Stimulated activated CD4-positive, alpha-beta T cell treated with anti-CD3 and anti-CD28 coated beads, Interleukin-12 subunit alpha, Interleukin-12 subunit beta, amount 100 ng/mL, for 24 hours (primary cell): ENCODE measurements around the gene LNX2.
"Not testable (repeated sequence)": the region's sequence is repeated elsewhere in the genome, so short reads cannot be mapped to it uniquely, and the experiment has no call there.

ENCODE experiments used
- DNase-seq, 2 experiments: peaks; one replicate each; pipeline ENCODE4 v3.0.0-alpha.2; 2020; ENCODE audit warnings: low read depth in 2 of 2

LNX2 gene

GRCh38 chr13:27637289-27637626, 16.9 kb upstream of the LNX2 start:
- DNase-seq: no peak

- DNase-seq: no peak
These were observed 16.4 kb upstream of the LNX2 start for GRCh38 chr13:27636589-27637288.

GRCh38 chr13:27635266-27635665, 14.9 kb upstream of the LNX2 start:
- DNase-seq: no peak

GRCh38 chr13:27634791-27635190, 14.5 kb upstream of the LNX2 start:
- no peak for DNase-seq

- no peak for DNase-seq
These were observed 13.9 kb upstream of the LNX2 start for GRCh38 chr13:27634231-27634630.

GRCh38 chr13:27632648-27633047, 12.3 kb upstream of the LNX2 start:
- no peak for DNase-seq

- no peak for DNase-seq
These were observed 11.9 kb upstream of the LNX2 start for GRCh38 chr13:27632214-27632613.

- DNase-seq: no peak
These were observed 11.3 kb upstream of the LNX2 start for GRCh38 chr13:27631665-27632064.

GRCh38 chr13:27631156-27631555, 10.8 kb upstream of the LNX2 start:
- DNase-seq: no peak

- DNase-seq: not testable (repeated sequence)
These were observed 8.4 kb upstream of the LNX2 start for GRCh38 chr13:27628766-27629165.

GRCh38 chr13:27628081-27628480, 7.8 kb upstream of the LNX2 start:
- no peak for DNase-seq

GRCh38 chr13:27627380-27627779, 7.1 kb upstream of the LNX2 start:
- DNase-seq: no peak

- DNase-seq: no peak
These were observed 5.5 kb upstream of the LNX2 start for GRCh38 chr13:27625839-27626238.

- DNase-seq: no peak
These were observed 3.7 kb upstream of the LNX2 start for GRCh38 chr13:27624071-27624470.

- DNase-seq: no peak
These were observed 2.6 kb upstream of the LNX2 start for GRCh38 chr13:27622881-27623280.

- DNase-seq: no peak
These were observed 1.9 kb upstream of the LNX2 start for GRCh38 chr13:27622102-27622820.

- peak; percentile 59 to 64 for DNase-seq
These were observed 1.2 kb upstream of the LNX2 start, which contains the start of gene POLR1D for GRCh38 chr13:27621366-27622101. Gene POLR1D, plus strand, starts transcription at chr13:27621892. Its CDS starts 92 bp downstream, at chr13:27621984.

- no peak for DNase-seq
These were observed 712 bp upstream of the LNX2 start for GRCh38 chr13:27621116-27621365.

- peak; percentile 12 to 18 for DNase-seq
These were observed 477 bp downstream of the LNX2 start for GRCh38 chr13:27619728-27620376.

- no peak for DNase-seq
These were observed 1.1 kb downstream of the LNX2 start for GRCh38 chr13:27619093-27619727.

- no peak for DNase-seq
These were observed 2.4 kb downstream of the LNX2 start for GRCh38 chr13:27617881-27618321.

GRCh38 chr13:27613628-27614027, 6.7 kb downstream of the LNX2 start:
- DNase-seq: no peak
